HepG2 (cell line): ENCODE measurements around the gene TH.

Source experiments
- CREM ChIP-seq, 2 experiments: sonication (generic) in 1 of 2; formaldehyde crosslinking in 1 of 2; IDR thresholded peaks; 2 replicates each; pipeline versions ENCODE4 v1.4.0 to v1.6.1; 2016 to 2020; ENCODE audit warnings: antibody characterized with exemption in 1 of 2, mild to moderate bottlenecking in 1 of 2, missing genetic modification reagents in 1 of 2
- MXD4 ChIP-seq: IDR thresholded peaks from 2 replicates; pipeline ENCODE4 v1.6.1; 2016; ENCODE audit warnings: mild to moderate bottlenecking, missing biosample characterization, missing genetic modification reagents
- TF ChIP-seq, protein P1 (sequence below): sonication (generic); formaldehyde crosslinking; IDR thresholded peaks from 2 replicates; pipeline ENCODE4 v1.5.0; 2020; ENCODE audit warnings: mild to moderate bottlenecking, missing genetic modification reagents, moderate library complexity
- TF ChIP-seq, protein P2 (sequence below): sonication (generic); formaldehyde crosslinking; conservative IDR thresholded peaks from 2 replicates; pipeline ENCODE4 v1.8.1; 2023; ENCODE audit warnings: missing genetic modification reagents
- TF ChIP-seq, protein P3 (sequence below): sonication (generic); formaldehyde crosslinking; IDR thresholded peaks from 2 replicates; pipeline ENCODE4; 2020; ENCODE audit warnings: missing genetic modification reagents, mild to moderate bottlenecking, borderline replicate concordance

DNA sequence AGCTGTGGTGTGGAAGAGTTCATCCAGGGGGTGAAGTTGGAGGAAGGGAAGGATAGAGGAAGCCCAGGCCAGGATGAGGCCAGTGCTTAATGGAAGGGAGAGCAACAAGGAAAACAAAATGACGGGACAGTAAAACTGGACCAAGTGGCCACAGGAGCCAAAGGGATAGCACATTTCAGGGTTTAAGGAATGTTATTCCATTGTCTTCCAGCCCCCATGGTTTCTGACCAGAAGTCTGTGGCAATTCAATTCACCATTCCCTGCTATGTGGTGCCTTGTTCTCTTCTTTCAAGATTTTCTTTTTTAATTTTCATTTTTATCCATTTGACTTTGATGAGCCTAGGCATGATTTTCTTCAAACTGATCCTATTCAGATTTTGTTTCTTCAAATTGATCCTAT lies 54.9 kb downstream of the TH start:
- TF ChIP-seq CREM (IDR thresholded peaks at IDR 0.05), result no peak
- no peak for TF ChIP-seq CREM (CRISPR knock-in tag; IDR thresholded peaks at IDR 0.05)
- TF ChIP-seq, protein P1, sequence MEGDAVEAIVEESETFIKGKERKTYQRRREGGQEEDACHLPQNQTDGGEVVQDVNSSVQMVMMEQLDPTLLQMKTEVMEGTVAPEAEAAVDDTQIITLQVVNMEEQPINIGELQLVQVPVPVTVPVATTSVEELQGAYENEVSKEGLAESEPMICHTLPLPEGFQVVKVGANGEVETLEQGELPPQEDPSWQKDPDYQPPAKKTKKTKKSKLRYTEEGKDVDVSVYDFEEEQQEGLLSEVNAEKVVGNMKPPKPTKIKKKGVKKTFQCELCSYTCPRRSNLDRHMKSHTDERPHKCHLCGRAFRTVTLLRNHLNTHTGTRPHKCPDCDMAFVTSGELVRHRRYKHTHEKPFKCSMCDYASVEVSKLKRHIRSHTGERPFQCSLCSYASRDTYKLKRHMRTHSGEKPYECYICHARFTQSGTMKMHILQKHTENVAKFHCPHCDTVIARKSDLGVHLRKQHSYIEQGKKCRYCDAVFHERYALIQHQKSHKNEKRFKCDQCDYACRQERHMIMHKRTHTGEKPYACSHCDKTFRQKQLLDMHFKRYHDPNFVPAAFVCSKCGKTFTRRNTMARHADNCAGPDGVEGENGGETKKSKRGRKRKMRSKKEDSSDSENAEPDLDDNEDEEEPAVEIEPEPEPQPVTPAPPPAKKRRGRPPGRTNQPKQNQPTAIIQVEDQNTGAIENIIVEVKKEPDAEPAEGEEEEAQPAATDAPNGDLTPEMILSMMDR (CRISPR knock-in tag), result no peak
- TF ChIP-seq, protein P2, sequence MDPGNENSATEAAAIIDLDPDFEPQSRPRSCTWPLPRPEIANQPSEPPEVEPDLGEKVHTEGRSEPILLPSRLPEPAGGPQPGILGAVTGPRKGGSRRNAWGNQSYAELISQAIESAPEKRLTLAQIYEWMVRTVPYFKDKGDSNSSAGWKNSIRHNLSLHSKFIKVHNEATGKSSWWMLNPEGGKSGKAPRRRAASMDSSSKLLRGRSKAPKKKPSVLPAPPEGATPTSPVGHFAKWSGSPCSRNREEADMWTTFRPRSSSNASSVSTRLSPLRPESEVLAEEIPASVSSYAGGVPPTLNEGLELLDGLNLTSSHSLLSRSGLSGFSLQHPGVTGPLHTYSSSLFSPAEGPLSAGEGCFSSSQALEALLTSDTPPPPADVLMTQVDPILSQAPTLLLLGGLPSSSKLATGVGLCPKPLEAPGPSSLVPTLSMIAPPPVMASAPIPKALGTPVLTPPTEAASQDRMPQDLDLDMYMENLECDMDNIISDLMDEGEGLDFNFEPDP (CRISPR knock-in tag), result no peak
- TF ChIP-seq, protein P3, sequence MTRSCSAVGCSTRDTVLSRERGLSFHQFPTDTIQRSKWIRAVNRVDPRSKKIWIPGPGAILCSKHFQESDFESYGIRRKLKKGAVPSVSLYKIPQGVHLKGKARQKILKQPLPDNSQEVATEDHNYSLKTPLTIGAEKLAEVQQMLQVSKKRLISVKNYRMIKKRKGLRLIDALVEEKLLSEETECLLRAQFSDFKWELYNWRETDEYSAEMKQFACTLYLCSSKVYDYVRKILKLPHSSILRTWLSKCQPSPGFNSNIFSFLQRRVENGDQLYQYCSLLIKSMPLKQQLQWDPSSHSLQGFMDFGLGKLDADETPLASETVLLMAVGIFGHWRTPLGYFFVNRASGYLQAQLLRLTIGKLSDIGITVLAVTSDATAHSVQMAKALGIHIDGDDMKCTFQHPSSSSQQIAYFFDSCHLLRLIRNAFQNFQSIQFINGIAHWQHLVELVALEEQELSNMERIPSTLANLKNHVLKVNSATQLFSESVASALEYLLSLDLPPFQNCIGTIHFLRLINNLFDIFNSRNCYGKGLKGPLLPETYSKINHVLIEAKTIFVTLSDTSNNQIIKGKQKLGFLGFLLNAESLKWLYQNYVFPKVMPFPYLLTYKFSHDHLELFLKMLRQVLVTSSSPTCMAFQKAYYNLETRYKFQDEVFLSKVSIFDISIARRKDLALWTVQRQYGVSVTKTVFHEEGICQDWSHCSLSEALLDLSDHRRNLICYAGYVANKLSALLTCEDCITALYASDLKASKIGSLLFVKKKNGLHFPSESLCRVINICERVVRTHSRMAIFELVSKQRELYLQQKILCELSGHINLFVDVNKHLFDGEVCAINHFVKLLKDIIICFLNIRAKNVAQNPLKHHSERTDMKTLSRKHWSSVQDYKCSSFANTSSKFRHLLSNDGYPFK, result no peak
- no peak for TF ChIP-seq MXD4 (CRISPR knock-in tag)
